Esophagus muscularis mucosa (tissue), 4 donors: ENCODE data around the gene ZC3H7B.

Source experiments
- CTCF ChIP-seq, 3 experiments: fragments of 200-600 bp in 2 of 3; fragments of 450-650 bp in 1 of 3; sonication (generic) in 2 of 3; IDR thresholded peaks; one replicate each; pipeline ENCODE4 v1.5.1; 2017 to 2019; ENCODE audit warnings: antibody characterized with exemption in 3 of 3, mild to moderate bottlenecking in 2 of 3, moderate library complexity in 1 of 3
- EP300 ChIP-seq: sonication (generic); formaldehyde crosslinking; IDR thresholded peaks from one replicate; pipeline ENCODE4 v1.6.1; 2017; ENCODE audit warnings: antibody characterized with exemption
- POLR2A ChIP-seq: fragments of 450-650 bp; IDR thresholded peaks from one replicate; pipeline ENCODE4 v1.6.1; 2017; ENCODE audit warnings: antibody characterized with exemption, moderate library complexity, mild to moderate bottlenecking, low read depth

- TF ChIP-seq CTCF (IDR thresholded peaks at IDR 0.05): no peak
- no peak for TF ChIP-seq EP300
- TF ChIP-seq POLR2A: no peak
Observed at GRCh38 chr22:41348964-41349484, 47.7 kb downstream of the ZC3H7B start.
